HG02870 (cell line): ENCODE data around the gene TINCR.

Source experiments
- ATAC-seq: cut with Tn5 transposase; IDR thresholded peaks from one replicate; pipeline ENCODE4 v1.9.1; 2021; ENCODE audit warnings: mild to moderate bottlenecking, moderate library complexity; ENCODE audit not compliant: unreplicated experiment

TINCR gene

GRCh38 chr19:5520501-5520900 is 47.3 kb downstream of the TINCR start:
- no peak for ATAC-seq

- no peak for ATAC-seq
Measured at GRCh38 chr19:5519076-5519475, 48.7 kb downstream of the TINCR start.

DNA sequence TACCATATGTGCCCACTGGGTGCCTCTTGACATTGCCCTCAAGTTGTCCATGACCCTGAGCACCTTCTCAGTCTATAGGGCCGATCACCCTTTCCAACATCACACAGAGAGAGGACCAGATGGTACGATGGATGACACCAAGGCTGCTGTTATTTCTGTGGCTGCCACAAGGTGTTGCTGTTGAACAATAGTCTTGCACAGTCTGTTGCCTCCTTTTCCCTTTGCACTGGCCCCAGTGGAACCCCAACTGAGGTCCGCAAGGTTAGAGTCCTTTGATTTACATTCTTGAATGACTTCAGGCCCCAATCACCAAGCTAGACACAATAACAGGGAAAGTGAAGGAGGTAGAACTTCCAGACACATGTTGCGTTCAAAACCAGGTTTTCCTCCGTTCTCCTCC is 52.0 kb downstream of the TINCR start:
- no peak for ATAC-seq

GRCh38 chr19:5514001-5514400 is 53.8 kb downstream of the TINCR start:
- no peak for ATAC-seq

DNA sequence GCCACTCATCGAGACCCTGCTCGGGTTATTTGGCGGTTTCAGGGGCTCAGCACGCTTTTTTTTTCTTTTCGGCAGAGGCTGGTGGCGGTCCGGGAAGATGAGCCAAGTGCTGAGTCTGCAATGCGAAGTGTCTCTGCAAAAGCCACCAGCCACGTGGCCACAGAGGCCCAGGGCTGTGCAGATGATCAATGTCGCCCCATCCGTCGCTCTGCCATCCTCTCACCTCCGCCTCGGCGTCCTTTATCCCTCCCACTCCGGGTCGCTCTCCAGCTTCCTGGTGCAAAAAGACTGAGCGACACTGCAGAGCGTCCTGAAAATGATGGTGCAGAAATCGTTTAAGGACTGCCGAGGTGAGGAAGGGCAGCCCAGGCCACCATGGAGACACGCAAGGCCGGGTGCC is 55.0 kb downstream of the TINCR start:
- no peak for ATAC-seq
